ENCODE measurements around the gene BLACAT1. TPM values are rescaled to one million over a fixed set of nuclear protein-coding genes. Genes with fewer than 3 reads are reported as not detected.

The BLACAT1 gene
- total RNA-seq, 1 experiment from 2014 or later: 0.72 TPM

DNA sequence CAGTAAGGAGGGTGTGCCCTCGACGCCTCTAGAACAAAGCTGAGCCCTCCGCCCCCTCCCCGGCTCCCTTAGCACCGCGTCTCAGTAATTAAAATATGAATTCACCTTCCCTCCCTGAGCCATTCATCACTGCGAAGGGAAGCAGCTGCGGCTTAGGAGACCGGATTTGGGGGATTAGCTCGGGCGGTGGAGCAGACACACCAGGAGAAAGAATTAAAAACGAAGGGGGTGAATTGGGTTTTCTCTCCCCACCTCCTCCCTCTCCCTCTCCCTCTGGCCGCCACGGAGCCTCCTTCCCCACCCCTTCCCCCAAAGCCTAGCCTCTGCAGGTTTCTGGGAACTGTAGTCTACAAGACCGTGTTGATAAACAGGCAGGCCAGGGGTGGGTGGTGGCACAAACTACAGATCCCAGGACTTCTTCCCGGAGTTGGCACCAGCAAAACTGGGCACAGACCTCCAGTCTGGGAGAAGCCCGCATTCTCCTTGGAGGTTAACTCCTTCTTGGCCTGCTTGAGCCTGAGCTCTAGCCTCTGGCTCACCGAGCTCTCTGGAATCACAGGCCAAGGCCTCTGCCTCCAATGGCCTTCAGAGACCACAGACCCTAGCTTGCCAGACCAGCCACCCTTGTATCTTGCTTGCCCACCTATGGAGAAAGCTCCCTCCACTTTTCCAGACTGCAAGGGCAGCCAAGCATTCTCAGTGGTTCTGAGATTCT lies 10.8 kb downstream of the BLACAT1 start:
- no peak for DNase-seq (ENCODE audit: unreplicated experiment)
- no peaks in the 10 kb centered on the region for H3K27me3 Mint-ChIP-seq (ENCODE audit: insufficient read depth, unreplicated experiment)
- H3K4me1 Mint-ChIP-seq (ENCODE audit: insufficient read depth, unreplicated experiment): peaks cover 45% of the 10 kb centered on the region
- intact Hi-C loops (cut with micrococcal nuclease): no loop called here
- POLR2A ChIA-PET: interaction anchor here (0.5 to 0.7 kb wide), 3 partner anchors 12 to 1139 kb away, joined by 3 read pairs; no protein-coding TSS in a partner anchor
- TF ChIP-seq, protein P1, sequence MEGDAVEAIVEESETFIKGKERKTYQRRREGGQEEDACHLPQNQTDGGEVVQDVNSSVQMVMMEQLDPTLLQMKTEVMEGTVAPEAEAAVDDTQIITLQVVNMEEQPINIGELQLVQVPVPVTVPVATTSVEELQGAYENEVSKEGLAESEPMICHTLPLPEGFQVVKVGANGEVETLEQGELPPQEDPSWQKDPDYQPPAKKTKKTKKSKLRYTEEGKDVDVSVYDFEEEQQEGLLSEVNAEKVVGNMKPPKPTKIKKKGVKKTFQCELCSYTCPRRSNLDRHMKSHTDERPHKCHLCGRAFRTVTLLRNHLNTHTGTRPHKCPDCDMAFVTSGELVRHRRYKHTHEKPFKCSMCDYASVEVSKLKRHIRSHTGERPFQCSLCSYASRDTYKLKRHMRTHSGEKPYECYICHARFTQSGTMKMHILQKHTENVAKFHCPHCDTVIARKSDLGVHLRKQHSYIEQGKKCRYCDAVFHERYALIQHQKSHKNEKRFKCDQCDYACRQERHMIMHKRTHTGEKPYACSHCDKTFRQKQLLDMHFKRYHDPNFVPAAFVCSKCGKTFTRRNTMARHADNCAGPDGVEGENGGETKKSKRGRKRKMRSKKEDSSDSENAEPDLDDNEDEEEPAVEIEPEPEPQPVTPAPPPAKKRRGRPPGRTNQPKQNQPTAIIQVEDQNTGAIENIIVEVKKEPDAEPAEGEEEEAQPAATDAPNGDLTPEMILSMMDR (IDR thresholded peaks at IDR 0.05; ENCODE audit: unreplicated experiment): no peak
- CTCF ChIA-PET: interaction anchor here (0.6 to 7.6 kb wide), 8 partner anchors 13 to 657 kb away, joined by 3 to 110 read pairs (median 4); no protein-coding TSS in a partner anchor
- H3K4me3 Mint-ChIP-seq (ENCODE audit: unreplicated experiment): no peak overlapping the region
- H3K9me3 Mint-ChIP-seq (ENCODE audit: unreplicated experiment): no peaks in the 10 kb centered on the region
- BruUV-seq (replicated peaks): no TSS peak
- peaks cover 4% of the 10 kb centered on the region for H3K36me3 Mint-ChIP-seq (ENCODE audit: insufficient read depth, unreplicated experiment)
- no peak overlapping the region for H3K27ac Mint-ChIP-seq (ENCODE audit: low read depth, unreplicated experiment)

DNA sequence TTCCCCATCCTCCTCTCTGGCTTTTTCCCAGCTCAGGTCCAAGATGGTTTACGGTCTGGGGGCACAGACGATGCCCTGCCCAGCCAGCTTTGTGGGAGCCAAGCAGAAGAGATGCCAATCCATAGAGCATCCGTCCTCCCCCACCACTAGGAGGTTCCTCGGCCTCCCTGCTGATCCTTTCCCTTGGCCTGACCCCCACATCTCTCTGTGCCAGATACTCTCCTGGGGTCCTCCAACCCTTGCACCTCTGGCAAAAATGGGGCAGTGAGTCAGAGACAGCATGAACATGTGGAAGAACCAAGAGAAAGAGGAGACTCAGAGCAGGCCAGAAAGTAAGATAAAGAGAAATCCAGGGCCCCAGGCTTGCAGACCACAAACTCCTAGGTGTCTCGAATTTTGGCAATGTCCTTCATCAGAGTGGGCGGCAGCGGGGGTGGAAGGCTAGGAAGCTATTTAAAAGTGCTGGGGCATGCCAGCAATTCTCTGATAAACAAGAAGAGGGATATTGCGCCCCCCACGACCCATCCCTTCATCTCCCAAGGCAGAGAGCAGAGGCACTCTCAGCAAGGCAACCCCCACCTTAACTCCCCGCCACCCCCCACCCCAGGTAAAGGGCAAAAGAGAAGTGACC lies 11.4 kb downstream of the BLACAT1 start:
- Mint-ChIP-seq H3K4me3 (ENCODE audit: unreplicated experiment) (no peak overlapping the region), H3K27me3 (ENCODE audit: insufficient read depth, unreplicated experiment) (no peaks in the 10 kb centered on the region), H3K4me1 (ENCODE audit: insufficient read depth, unreplicated experiment) (peaks cover 42% of the 10 kb centered on the region), H3K27ac (ENCODE audit: low read depth, unreplicated experiment) (no peak overlapping the region), H3K36me3 (ENCODE audit: insufficient read depth, unreplicated experiment) (peaks cover 4% of the 10 kb centered on the region), H3K9me3 (ENCODE audit: unreplicated experiment) (no peaks in the 10 kb centered on the region)
- TF ChIP-seq, protein P1 (IDR thresholded peaks at IDR 0.05; ENCODE audit: unreplicated experiment): no peak
- intact Hi-C loops (cut with micrococcal nuclease): no loop called here
- DNase-seq (ENCODE audit: unreplicated experiment): no peak
- BruUV-seq (replicated peaks): no TSS peak
- ChIA-PET CTCF (interaction anchor here (0.6 to 7.6 kb wide), 7 partner anchors 14 to 658 kb away, joined by 3 to 110 read pairs (median 5); no protein-coding TSS in a partner anchor), POLR2A (interaction anchor here (1.5 kb wide), 1 partner anchor 126 kb away, joined by 5 read pairs; no protein-coding TSS in a partner anchor)

DNA sequence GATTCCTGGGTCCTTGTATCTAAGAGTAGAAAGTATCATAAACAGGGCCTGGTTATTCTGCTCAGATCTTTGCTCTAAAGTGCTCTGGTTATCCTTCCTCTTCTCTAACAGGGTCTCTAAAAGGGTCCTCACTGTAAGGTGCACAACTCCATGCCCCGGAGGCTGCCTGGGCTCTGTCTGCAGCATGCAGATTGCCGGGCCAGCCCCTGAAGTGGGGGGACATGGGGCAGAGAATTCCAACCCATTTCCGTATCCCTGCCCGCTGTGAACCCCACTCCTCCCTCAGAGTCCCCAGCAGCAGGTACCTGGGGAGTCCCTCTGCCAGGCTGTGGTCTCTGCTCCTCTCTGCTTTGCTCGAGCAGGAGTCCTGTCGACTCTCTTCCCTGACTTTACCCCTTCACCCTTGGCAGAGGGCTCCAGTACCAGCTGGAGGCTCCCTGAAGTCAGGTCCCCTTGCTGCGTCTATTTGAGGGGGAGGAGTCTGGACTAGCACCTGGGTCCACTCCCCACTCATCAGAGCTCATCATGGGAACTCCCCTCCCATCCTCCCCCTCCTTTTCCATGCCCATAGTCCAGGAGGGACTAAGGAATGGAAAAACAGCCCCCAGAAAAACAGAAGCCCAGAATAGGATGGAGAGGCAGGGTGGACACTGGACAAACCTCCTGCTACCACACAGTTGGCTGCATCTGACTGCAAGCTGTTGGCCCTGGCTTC lies 12.1 kb downstream of the BLACAT1 start:
- H3K4me1 Mint-ChIP-seq (ENCODE audit: insufficient read depth, unreplicated experiment): peaks cover 39% of the 10 kb centered on the region
- TF ChIP-seq, protein P1 (IDR thresholded peaks at IDR 0.05; ENCODE audit: unreplicated experiment): no peak
- H3K4me3 Mint-ChIP-seq (ENCODE audit: unreplicated experiment): no peak overlapping the region
- intact Hi-C loops (cut with micrococcal nuclease): no loop called here
- H3K36me3 Mint-ChIP-seq (ENCODE audit: insufficient read depth, unreplicated experiment): peaks cover 4% of the 10 kb centered on the region
- POLR2A ChIA-PET: interaction anchor here (1.5 kb wide), 1 partner anchor 125 kb away, joined by 5 read pairs; no protein-coding TSS in a partner anchor
- H3K27me3 Mint-ChIP-seq (ENCODE audit: insufficient read depth, unreplicated experiment): no peaks in the 10 kb centered on the region
- BruUV-seq (replicated peaks): no TSS peak
- H3K27ac Mint-ChIP-seq (ENCODE audit: low read depth, unreplicated experiment): no peak overlapping the region
- no peak for DNase-seq (ENCODE audit: unreplicated experiment)
- CTCF ChIA-PET: interaction anchor here (0.7 to 7.6 kb wide), 7 partner anchors 9 to 1392 kb away, joined by 3 to 110 read pairs (median 3); no protein-coding TSS in a partner anchor
- H3K9me3 Mint-ChIP-seq (ENCODE audit: unreplicated experiment): no peaks in the 10 kb centered on the region
